SH-SY5Y (cell line): ENCODE results near the gene PRKCH.

Source experiments
- GATA2 ChIP-seq: IDR thresholded peaks from 2 replicates; pipeline ENCODE4 v1.6.1; 2011; ENCODE audit warnings: mild to moderate bottlenecking, low read depth, low read length
- GATA3 ChIP-seq: IDR thresholded peaks from 2 replicates; pipeline ENCODE4 v1.6.1; 2011; ENCODE audit warnings: low read depth, mild to moderate bottlenecking, low read length, moderate library complexity

DNA sequence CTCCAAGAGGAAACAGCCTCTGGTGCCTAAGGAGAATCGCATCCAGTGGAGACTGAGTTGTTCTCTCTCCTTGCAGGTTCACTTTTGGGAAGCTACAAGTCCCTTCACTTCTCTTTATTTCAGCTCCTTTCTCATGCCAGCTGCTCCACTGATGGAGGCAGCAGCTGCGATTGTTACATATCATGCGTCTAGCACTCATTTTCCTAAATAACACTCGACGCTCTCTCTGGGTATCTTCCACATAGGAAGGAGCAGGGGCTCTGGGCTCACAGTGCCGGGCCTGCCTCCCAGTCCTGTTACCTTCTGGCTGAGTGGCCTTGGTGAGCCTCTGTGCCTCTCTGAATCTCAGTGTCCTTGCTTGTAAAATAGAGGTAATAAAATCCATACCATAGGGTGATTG lies 211.4 kb downstream of the PRKCH start:
- no peak for TF ChIP-seq GATA3
- no peak for TF ChIP-seq GATA2
